GM18870 (cell line): ENCODE data around the gene DLG1.
"Not testable (repeated sequence)": the region's sequence is repeated elsewhere in the genome, so short reads cannot be mapped to it uniquely, and the experiment has no call there.

Source experiments
- ATAC-seq: cut with Tn5 transposase; IDR thresholded peaks from one replicate; pipeline ENCODE4 v1.9.1; 2021; ENCODE audit warnings: moderate library complexity; ENCODE audit not compliant: unreplicated experiment

The DLG1 gene

DNA sequence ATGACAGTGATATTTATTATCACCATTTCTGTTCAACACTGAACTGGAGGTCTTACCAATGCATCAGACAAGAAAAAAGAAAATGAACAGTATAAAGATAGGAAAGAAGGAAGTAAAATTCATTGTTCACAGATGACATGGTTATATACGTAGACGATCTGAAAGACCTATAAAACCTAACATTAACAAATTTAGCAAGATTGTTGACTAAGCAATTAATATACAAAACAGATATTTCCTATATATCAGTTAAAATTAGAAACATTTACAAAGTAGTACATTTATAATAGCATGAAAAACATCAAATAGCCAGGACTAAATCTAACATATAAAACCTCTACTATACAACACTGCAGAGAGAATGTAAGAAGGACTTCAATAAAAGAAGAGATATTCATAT is 176.0 kb downstream of the DLG1 start:
- ATAC-seq: no peak

GRCh38 chr3:197117114-197117513 is 181.3 kb downstream of the DLG1 start:
- no peak for ATAC-seq

DNA sequence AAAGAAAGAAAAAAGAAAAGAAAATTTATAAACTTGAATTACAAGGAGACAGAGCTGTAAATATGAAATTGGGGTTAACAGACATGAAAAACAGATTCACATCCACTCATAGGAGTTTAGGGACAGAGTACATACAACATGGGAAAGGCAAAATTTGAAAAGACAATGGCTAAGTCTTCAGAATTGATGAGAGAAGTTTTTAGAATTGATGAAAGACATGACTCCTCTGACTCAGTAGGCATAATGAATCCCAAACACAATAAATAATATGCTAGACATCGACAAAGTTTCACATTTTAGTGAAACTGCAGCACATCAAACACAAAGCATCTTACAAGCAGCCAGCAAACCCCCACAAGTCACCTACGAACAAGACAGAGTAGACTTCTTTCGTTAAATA is 184.4 kb downstream of the DLG1 start:
- no peak for ATAC-seq

- no peak for ATAC-seq
Measured at GRCh38 chr3:197111685-197112084, 186.7 kb downstream of the DLG1 start.

GRCh38 chr3:197105786-197106185 is 192.6 kb downstream of the DLG1 start:
- no peak for ATAC-seq

DNA sequence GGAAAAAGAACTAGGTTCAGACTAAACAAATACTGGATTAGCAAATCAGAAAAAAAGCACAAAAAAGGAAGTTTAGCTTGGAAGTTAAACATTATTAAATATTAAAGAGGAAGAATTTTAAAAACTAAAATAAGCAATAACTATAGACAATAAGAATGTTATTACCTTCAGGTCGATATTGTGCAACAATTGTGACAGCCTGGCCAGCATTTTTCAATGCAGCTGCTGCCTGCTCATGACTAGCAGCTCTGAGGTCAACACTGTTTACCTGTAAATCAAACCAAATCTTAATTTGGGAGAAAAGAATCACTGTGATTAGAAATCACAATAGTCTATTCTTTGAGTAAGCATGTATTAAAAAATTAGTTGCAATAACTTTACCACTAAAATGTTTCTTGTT is 193.7 kb downstream of the DLG1 start:
- ATAC-seq: no peak

DNA sequence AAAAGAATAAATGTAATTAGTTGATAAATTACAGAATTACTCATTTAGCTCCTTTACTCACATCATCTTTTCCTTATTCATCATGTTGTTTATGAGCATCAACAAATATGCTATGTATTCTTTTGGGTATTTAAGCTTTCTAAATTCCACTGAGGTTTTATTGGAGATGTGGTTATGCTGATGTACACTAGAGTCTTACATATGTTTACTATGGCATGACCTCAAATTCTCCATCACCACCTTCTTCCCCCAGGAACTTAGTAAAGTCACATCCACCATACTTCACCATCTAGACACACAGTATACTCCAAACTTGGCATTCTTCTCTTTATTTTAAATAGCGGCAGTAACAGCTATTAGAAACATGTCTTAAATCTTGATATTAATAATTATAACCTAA is 194.6 kb downstream of the DLG1 start:
- no peak for ATAC-seq

- ATAC-seq: no peak
Measured at GRCh38 chr3:197093871-197094270, 204.5 kb downstream of the DLG1 start.

- ATAC-seq: no peak
Measured at GRCh38 chr3:197088370-197088769, 210.0 kb downstream of the DLG1 start.

DNA sequence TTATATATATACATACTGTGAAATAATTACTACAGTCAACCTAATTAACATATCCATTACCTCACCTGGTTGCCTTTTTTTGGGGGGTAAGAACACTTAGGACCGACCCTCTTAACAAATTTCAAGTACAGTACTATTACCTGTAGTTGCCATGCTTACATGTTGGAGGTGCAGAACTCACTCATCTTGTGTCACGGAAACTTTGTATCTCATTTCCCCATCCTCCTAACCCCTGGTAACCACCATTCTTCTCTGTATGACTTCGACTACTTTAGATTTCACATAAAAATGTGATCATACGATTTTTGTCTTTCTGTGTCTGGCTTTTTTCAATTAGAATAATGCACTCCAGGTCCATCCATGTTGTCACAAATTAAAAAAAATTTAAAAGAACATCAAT is 213.3 kb downstream of the DLG1 start:
- ATAC-seq: no peak

DNA sequence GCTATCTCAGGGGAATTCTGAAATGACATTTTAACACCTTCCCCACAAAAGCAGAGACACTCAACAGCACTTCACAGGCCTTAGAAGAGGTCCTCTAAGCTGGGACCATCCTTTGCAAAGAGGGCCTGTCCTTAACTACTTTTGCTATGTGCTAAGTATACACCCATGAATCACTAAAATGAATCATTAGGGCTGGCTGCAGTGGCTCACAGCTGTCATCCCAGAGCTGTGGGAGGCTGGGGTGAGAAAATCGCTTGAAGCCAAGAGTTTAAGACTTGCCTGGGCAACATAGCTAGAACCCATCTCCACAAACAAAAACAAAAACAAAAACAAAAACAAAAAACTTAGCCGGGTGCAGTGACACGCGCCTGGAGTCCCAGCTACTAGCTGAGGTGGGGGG is 214.9 kb downstream of the DLG1 start:
- no peak for ATAC-seq

GRCh38 chr3:197082871-197083270 is 215.5 kb downstream of the DLG1 start:
- no peak for ATAC-seq

GRCh38 chr3:197080344-197080743 is 218.1 kb downstream of the DLG1 start:
- no peak for ATAC-seq

GRCh38 chr3:197076415-197076814 is 222.0 kb downstream of the DLG1 start:
- no peak for ATAC-seq

GRCh38 chr3:197068077-197068476 is 230.3 kb downstream of the DLG1 start:
- no peak for ATAC-seq

DNA sequence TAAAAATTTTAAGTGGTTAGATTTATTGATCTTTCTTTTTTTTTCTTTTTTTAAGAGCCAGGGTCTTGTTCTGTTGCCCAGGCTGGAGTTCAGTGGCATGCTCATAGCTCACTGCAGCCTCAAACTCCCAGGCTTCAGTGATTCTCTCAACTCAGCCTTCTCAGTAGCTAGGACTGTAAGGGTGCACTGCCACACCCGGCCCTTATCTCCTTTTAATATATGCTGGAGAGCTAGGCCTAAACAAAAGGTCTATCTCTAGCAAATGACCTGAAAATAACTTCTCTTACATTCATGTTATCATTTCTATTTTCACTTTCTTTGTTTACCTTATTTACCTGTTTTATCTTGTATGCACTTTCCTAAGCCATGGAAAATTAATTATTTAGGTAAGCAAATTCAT is 233.6 kb downstream of the DLG1 start:
- no peak for ATAC-seq

DNA sequence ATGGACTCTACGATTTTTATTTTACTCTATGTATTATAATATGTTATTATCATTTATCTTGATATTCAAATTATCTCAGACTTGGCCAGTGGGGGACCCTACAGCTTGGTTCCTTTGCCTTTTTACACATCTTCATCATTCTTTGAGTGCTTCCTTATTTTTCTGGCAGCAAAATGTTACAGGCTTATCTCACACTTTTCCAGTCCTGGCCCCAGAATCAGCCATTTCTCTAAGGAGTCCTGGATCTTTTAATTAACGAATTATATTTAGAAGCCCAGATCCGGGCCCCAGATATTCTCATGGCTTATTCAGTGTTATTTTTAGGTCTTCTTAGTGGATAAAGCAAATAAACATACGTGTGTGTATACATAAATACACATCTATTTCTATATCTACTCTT is 236.0 kb downstream of the DLG1 start:
- no peak for ATAC-seq

DNA sequence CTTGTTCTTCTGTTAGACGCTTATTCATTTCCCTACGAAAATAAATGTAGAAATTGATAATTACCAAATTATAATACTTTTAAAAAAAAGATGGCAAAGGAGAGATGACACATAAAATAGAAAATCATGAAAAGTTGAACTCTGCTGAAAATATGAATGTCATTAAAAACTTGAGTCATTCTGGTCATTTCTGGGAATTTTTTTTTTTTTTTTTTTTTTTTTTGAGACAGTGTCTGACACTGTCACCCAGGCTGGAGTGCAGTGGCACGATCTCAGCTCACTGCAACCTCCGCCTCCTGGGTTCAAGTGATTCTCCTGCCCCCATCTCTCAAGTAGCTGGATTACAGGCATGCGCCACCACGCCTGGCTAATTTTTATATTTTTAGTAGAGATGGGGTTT is 246.8 kb downstream of the DLG1 start:
- ATAC-seq: not testable (repeated sequence)

GRCh38 chr3:197050511-197050910 is 247.9 kb downstream of the DLG1 start:
- no peak for ATAC-seq

- no peak for ATAC-seq
Measured at GRCh38 chr3:197042539-197042938, 255.9 kb downstream of the DLG1 start.

- no peak for ATAC-seq
Measured at GRCh38 chr3:197041875-197042488, 256.4 kb downstream of the DLG1 start.

DNA sequence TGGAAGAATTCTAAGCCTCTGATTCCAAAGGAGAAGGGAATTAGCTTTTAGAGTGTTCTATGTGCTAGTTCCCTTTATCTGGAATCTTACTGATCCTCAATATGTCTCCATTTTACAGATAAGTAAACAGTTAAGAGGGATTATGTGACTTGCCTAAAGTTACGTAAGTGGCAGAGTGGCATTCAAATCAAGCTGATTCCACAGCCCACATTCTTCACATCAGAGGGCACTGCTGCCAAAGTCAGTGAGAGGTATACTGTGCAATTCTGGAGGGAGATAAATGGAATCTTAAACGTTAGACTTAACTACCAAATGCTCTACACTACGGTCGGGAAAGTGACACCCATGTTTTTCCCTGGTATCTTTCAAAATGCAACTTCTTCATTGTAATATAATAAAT is 257.8 kb downstream of the DLG1 start:
- no peak for ATAC-seq

DNA sequence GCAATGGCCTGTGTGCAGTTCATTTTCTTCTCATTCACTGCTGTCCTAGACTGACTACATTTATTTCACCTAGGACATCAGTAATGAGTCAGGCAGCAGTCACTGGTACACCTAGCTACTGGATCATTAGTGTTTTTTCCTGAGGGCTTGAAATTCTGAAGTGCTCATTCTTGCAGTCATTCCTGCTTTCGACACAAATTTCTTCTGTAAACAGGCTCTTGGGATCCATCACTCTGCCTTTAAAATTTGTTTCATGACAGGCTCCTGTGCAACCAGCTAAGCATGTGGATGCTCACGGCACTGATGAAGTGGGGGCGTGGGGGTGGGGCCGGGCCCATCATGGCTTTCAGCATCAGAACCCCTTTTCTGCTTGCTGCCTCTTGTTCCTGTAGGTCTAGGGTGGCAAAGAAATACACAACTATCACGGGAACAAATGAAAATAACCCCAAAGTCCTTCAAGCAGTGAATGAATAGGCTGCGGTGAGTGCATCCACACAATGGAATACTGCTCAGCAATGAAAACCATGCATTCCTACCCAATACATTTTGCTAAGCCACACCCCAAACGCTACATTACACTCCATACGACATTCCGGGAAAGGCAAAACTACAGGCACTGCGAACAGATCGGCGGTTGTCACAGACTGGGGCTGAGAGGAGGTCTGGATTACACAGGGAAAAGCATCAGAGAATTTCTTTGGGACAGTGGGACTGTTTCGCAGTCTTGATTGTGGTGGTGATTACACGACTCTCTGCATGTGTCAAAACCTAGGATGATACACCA is 259.5 kb downstream of the DLG1 start:
- ATAC-seq: no peak
